ENCODE measurements around the gene GPR107. TPM values are rescaled to one million over a fixed set of nuclear protein-coding genes. Genes with fewer than 3 reads are reported as not detected.
A peak's percentile ranks its signal among the peaks of the same experiment; 100 is the strongest.

Gene GPR107
- total RNA-seq, 6 experiments from 2014 or later = 12.6 to 18.2 (median 14.5) TPM

GRCh38 chr9:130053109-130053503 lies 600 bp upstream of the GPR107 start:
- Histone ChIP-seq H3K36me3 (no peaks in the 10 kb centered on the region), H3K4me3 (peak overlapping the region; percentile 89 to 97 (median 94)), H3K4me1 (peaks cover 0 to 17% (median 6%) of the 10 kb centered on the region in 4 donors), H3K27me3 (no peaks in the 10 kb centered on the region), H3K27ac (peak overlapping the region; percentile 64 to 76 (median 67)), H3K9me3 (no peaks in the 10 kb centered on the region)
- no peak for DNase-seq
- ATAC-seq = no peak
- TF ChIP-seq POLR2A (IDR thresholded peaks at IDR 0.05) = no peak
- TF ChIP-seq, protein P1, sequence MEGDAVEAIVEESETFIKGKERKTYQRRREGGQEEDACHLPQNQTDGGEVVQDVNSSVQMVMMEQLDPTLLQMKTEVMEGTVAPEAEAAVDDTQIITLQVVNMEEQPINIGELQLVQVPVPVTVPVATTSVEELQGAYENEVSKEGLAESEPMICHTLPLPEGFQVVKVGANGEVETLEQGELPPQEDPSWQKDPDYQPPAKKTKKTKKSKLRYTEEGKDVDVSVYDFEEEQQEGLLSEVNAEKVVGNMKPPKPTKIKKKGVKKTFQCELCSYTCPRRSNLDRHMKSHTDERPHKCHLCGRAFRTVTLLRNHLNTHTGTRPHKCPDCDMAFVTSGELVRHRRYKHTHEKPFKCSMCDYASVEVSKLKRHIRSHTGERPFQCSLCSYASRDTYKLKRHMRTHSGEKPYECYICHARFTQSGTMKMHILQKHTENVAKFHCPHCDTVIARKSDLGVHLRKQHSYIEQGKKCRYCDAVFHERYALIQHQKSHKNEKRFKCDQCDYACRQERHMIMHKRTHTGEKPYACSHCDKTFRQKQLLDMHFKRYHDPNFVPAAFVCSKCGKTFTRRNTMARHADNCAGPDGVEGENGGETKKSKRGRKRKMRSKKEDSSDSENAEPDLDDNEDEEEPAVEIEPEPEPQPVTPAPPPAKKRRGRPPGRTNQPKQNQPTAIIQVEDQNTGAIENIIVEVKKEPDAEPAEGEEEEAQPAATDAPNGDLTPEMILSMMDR (IDR thresholded peaks at IDR 0.05) = no peak
- intact Hi-C loops (cut with DNase I) = no loop called here
- 5% methylated on average over 9 of the region's 9 CpGs for WGBS (ENCODE audit: insufficient coverage, low coverage, low lambda C conversion rate, missing lambda C conversion rate)

DNA sequence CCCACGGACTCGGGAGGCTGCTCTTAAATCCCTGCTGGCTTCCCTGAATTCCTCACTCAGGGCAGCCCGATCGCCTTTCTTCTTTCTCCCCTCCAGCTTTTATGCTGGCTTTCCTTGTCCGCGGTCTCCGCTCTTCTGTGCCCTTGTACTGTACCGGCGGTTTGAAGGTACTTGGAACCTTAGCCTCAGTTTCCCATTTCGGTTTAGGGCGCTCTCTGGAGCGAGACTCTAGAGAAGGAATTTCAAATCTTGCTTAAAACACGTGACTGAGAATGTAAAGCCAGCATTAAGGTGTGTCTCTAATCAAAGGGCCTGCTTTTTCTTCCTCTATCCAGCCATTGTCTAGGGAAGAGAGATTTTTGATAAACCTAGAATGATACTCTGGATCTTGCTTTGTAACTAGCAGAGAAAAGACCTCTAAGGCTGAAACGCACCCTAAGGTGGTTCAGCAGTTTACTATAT lies 650 bp downstream of the GPR107 start:
- no peak for DNase-seq

GRCh38 chr9:130054820-130055219 lies 1.1 kb downstream of the GPR107 start:
- intact Hi-C loops (cut with DNase I) = no loop called here
- no peak overlapping the region for H3K27ac ChIP-seq
- WGBS (ENCODE audit: insufficient coverage, low coverage, low lambda C conversion rate, missing lambda C conversion rate) = 55% methylated on average over 8 of the region's 8 CpGs
- H3K4me3 ChIP-seq = peak overlapping the region; percentile 89 to 97 (median 94)
- H3K9me3 ChIP-seq = no peaks in the 10 kb centered on the region
- no peaks in the 10 kb centered on the region for H3K36me3 ChIP-seq
- no peak for TF ChIP-seq POLR2A (IDR thresholded peaks at IDR 0.05)
- TF ChIP-seq, protein P1 (IDR thresholded peaks at IDR 0.05) = no peak
- peaks cover 0 to 17% (median 6%) of the 10 kb centered on the region in 4 donors for H3K4me1 ChIP-seq
- H3K27me3 ChIP-seq = no peaks in the 10 kb centered on the region
- DNase-seq (no peak), ATAC-seq (no peak)

More for the DNA sequence above, 650 bp downstream of the GPR107 start:
- intact Hi-C loops (cut with DNase I) = no loop called here
- TF ChIP-seq, protein P1 (IDR thresholded peaks at IDR 0.05) = no peak
- TF ChIP-seq POLR2A (IDR thresholded peaks at IDR 0.05) = no peak
- H3K36me3 ChIP-seq = no peaks in the 10 kb centered on the region
- no peaks in the 10 kb centered on the region for H3K9me3 ChIP-seq
- H3K27me3 ChIP-seq = no peaks in the 10 kb centered on the region
- ATAC-seq = peak in 2 of 4 donors; percentile 9 to 21
- H3K4me3 ChIP-seq = peak overlapping the region; percentile 89 to 97 (median 94)
- peak overlapping the region; percentile 64 to 76 (median 67) for H3K27ac ChIP-seq
- 0% methylated on average over 14 of the region's 14 CpGs for WGBS (ENCODE audit: insufficient coverage, low coverage, low lambda C conversion rate, missing lambda C conversion rate)
- H3K4me1 ChIP-seq = peaks cover 0 to 17% (median 6%) of the 10 kb centered on the region in 4 donors

- H3K4me1 ChIP-seq = peaks cover 0 to 6% (median 3%) of the 10 kb centered on the region in 4 donors
- WGBS (ENCODE audit: insufficient coverage, low coverage, low lambda C conversion rate, missing lambda C conversion rate) = 88% methylated on average over 7 of the region's 7 CpGs
- ATAC-seq (no peak), DNase-seq (no peak)
- H3K27me3 ChIP-seq = no peaks in the 10 kb centered on the region
- TF ChIP-seq, protein P1 (IDR thresholded peaks at IDR 0.05) = no peak
- TF ChIP-seq POLR2A (IDR thresholded peaks at IDR 0.05) = no peak
- no peak overlapping the region for H3K27ac ChIP-seq
- no peak overlapping the region for H3K4me3 ChIP-seq
- intact Hi-C loops (cut with DNase I) = no loop called here
- H3K9me3 ChIP-seq = no peaks in the 10 kb centered on the region
- H3K36me3 ChIP-seq = no peaks in the 10 kb centered on the region
Measured at GRCh38 chr9:130058154-130058553, 4.4 kb downstream of the GPR107 start.

Measured in right lobe of liver (tissue), 6 donors.